Mesodermal cell (in vitro differentiated cells): Measurements from ENCODE around the gene ERCC2.

ENCODE experiments used
- H3K27ac ChIP-seq: 2 replicates; pipeline ENCODE4 v1.7.0; 2013; ENCODE audit warnings: mild to moderate bottlenecking, low read depth, low read length, moderate library complexity; ENCODE audit not compliant: severe bottlenecking
- H3K36me3 ChIP-seq: 2 replicates; pipeline ENCODE4 v1.7.1; 2013; ENCODE audit warnings: mild to moderate bottlenecking, low read length, moderate library complexity; ENCODE audit not compliant: control insufficient read depth, insufficient read depth
- H3K4me1 ChIP-seq: one replicate; pipeline ENCODE4 v1.7.1; 2013; ENCODE audit warnings: mild to moderate bottlenecking, low read length; ENCODE audit not compliant: insufficient read depth, control insufficient read depth, poor library complexity, severe bottlenecking
- H3K4me3 ChIP-seq: 2 replicates; pipeline ENCODE4 v1.7.0; 2013; ENCODE audit warnings: low read length, control low read depth, mild to moderate bottlenecking; ENCODE audit not compliant: insufficient read depth, poor library complexity, severe bottlenecking; ENCODE audit errors: extremely low read depth
- H3K9me3 ChIP-seq: 2 replicates; pipeline ENCODE4 v1.7.1; 2013; ENCODE audit warnings: mild to moderate bottlenecking, low read length, moderate library complexity; ENCODE audit not compliant: control insufficient read depth
- WGBS, 2 experiments: methylation state at CpG; one replicate each; pipeline ENCODE4 v1.1.5; 2013; ENCODE audit warnings: missing lambda C conversion rate in 2 of 2; ENCODE audit not compliant: insufficient coverage in 2 of 2; 5-methylcytosine and 5-hydroxymethylcytosine counted together

ERCC2 gene

DNA sequence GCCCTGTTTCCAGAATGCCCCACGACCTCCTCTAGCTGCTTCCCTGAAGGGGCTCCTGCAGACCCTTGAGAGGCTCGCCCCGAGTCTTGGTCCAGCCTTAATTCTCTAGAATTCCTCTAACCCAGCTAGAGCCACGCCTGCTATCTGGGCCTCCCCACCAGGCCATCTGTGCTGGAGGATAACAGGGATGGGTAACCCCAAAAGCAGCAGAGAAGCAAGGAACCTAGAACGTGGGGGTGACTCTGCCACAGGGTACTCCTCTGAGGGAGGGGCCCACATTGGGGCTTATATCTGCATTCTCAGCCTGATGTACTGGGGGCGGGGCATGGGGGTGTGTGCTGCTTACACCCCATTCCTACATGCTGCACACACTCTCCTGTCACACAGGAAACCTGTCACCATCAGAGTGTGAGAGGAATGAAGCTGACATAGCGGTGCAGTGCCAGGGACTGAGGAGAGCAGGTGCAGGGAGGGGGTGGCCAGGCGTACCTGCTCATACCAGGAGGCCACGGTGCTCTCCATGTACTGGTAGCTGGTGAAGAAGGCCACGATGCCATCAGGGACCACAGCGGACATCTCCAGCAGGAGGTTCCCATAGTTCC is 16.0 kb downstream of the ERCC2 start:
- Histone ChIP-seq H3K4me3 (no peak overlapping the region), H3K27ac (no peak overlapping the region), H3K4me1 (no peaks in the 10 kb centered on the region), H3K9me3 (no peaks in the 10 kb centered on the region), H3K36me3 (peaks cover 83% of the 10 kb centered on the region)
- 95 to 98% methylated on average over 6 to 7 of the region's 11 CpGs for WGBS, 2 experiments

DNA sequence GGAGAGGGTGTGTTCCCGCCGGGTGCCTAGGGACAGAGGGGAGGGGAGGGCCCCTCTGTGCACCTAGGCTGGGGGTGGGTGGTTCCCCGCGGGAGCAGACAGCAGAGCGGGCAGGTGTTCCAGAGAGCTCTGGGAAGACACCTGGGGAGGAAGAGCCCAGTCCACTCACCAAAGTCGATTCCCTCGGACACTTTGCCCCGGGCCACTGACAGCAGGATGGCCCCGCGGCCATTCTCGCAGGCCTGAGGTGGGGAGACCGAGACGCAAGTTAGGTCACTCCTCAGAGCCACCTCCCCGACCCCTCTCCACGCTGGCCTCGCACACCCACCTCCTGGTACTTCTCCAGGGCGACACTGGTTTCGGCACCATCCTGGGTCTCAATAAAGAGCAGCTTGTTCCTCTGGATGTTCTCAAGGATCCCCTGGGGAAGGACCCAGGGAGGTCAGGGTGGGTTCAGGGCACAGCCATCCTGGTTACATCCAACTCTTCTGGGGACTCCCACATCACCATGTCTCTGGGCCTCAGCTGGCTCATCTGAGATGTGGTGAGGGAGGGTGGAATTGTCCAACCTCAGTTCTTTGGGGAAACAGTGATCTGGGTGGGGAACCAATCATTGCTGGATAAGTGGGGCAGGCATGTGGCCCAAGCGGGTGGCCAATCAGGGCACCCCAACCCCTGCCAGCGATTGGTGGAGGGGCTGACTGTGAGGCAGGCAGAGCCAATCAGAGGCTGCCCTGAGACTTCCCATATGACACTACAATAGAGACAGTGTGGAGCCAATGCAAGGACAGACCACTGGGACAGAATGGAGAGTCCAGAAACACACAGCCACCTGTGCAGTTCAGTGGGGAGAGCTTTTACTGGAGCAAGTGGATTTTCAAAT is 17.2 kb downstream of the ERCC2 start:
- Histone ChIP-seq H3K9me3 (no peaks in the 10 kb centered on the region), H3K36me3 (peaks cover 73% of the 10 kb centered on the region), H3K4me3 (no peak overlapping the region), H3K4me1 (no peaks in the 10 kb centered on the region), H3K27ac (no peak overlapping the region)
- 94 to 95% methylated on average over 11 to 19 of the region's 20 CpGs for WGBS, 2 experiments

GRCh38 chr19:45352471-45352870 is 17.9 kb downstream of the ERCC2 start:
- Histone ChIP-seq H3K9me3 (no peaks in the 10 kb centered on the region), H3K27ac (no peak overlapping the region), H3K4me1 (no peaks in the 10 kb centered on the region), H3K4me3 (no peak overlapping the region), H3K36me3 (peaks cover 66% of the 10 kb centered on the region)
- 98 to 99% methylated on average over 9 to 20 of the region's 20 CpGs for WGBS, 2 experiments

DNA sequence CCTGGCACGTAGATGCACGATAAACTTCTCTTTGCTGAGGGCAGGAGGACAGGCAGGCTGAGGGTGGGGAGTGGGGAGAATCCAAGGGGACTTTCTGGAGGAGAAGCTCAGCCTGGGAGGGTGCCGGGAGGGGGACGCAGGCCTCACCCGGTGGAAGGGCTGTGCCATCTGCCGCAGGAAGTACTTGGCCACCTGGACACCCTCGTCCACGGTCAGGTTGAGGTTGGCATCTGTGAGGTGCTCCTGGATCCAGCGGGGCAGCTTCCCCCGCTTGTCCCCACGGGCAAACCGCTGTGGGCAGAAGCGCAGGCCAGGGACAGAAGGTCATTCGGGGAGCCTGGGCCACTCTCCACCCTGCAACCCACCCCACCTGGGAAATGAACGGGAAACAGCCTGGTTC is 18.3 kb downstream of the ERCC2 start:
- H3K27ac ChIP-seq = no peak overlapping the region
- H3K36me3 ChIP-seq = peaks cover 62% of the 10 kb centered on the region
- no peaks in the 10 kb centered on the region for H3K4me1 ChIP-seq
- 88 to 90% methylated on average over 12 to 15 of the region's 15 CpGs for WGBS, 2 experiments
- no peaks in the 10 kb centered on the region for H3K9me3 ChIP-seq
- H3K4me3 ChIP-seq = no peak overlapping the region

- no peak overlapping the region for H3K4me3 ChIP-seq
- H3K9me3 ChIP-seq = no peaks in the 10 kb centered on the region
- 89 to 93% methylated on average over 7 to 13 of the region's 13 CpGs for WGBS, 2 experiments
- no peak overlapping the region for H3K27ac ChIP-seq
- H3K36me3 ChIP-seq = peaks cover 56% of the 10 kb centered on the region
- H3K4me1 ChIP-seq = no peaks in the 10 kb centered on the region
These were observed 18.9 kb downstream of the ERCC2 start for GRCh38 chr19:45351401-45351952.

- Histone ChIP-seq H3K4me3 (no peak overlapping the region), H3K36me3 (peaks cover 47% of the 10 kb centered on the region), H3K9me3 (no peaks in the 10 kb centered on the region), H3K27ac (no peak overlapping the region), H3K4me1 (no peaks in the 10 kb centered on the region)
- 93% methylated on average over 7 to 17 of the region's 17 CpGs for WGBS, 2 experiments
These were observed 19.8 kb downstream of the ERCC2 start for GRCh38 chr19:45350477-45351058.

GRCh38 chr19:45349430-45349941 is 20.9 kb downstream of the ERCC2 start:
- WGBS, 2 experiments = 96 to 97% methylated on average over 15 to 17 of the region's 17 CpGs
- Histone ChIP-seq H3K27ac (no peak overlapping the region), H3K36me3 (peaks cover 38% of the 10 kb centered on the region), H3K4me3 (no peak overlapping the region), H3K4me1 (no peaks in the 10 kb centered on the region), H3K9me3 (no peaks in the 10 kb centered on the region)

DNA sequence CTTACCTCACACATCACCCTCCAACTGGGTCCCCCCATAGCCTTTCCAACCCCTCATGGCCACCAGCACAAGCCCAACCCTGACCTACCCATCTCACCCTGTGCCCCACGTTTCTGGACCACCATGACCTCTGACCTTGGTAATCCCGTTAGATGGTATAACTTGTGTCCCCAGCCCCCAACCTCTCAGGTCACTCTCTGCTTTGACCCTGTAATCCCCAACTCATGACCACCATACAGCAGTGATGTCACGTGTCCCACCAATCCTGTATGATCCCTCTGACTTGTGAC is 21.3 kb downstream of the ERCC2 start:
- Histone ChIP-seq H3K4me3 (no peak overlapping the region), H3K36me3 (peaks cover 34% of the 10 kb centered on the region), H3K4me1 (no peaks in the 10 kb centered on the region), H3K9me3 (no peaks in the 10 kb centered on the region), H3K27ac (no peak overlapping the region)
- WGBS, 2 experiments = 97 to 100% methylated on average over 3 of the region's 3 CpGs

GRCh38 chr19:45348367-45349125 is 21.8 kb downstream of the ERCC2 start:
- 86 to 93% methylated on average over 22 of the region's 23 CpGs for WGBS, 2 experiments
- Histone ChIP-seq H3K27ac (no peak overlapping the region), H3K4me3 (no peak overlapping the region), H3K4me1 (no peaks in the 10 kb centered on the region), H3K36me3 (peaks cover 30% of the 10 kb centered on the region), H3K9me3 (no peaks in the 10 kb centered on the region)

DNA sequence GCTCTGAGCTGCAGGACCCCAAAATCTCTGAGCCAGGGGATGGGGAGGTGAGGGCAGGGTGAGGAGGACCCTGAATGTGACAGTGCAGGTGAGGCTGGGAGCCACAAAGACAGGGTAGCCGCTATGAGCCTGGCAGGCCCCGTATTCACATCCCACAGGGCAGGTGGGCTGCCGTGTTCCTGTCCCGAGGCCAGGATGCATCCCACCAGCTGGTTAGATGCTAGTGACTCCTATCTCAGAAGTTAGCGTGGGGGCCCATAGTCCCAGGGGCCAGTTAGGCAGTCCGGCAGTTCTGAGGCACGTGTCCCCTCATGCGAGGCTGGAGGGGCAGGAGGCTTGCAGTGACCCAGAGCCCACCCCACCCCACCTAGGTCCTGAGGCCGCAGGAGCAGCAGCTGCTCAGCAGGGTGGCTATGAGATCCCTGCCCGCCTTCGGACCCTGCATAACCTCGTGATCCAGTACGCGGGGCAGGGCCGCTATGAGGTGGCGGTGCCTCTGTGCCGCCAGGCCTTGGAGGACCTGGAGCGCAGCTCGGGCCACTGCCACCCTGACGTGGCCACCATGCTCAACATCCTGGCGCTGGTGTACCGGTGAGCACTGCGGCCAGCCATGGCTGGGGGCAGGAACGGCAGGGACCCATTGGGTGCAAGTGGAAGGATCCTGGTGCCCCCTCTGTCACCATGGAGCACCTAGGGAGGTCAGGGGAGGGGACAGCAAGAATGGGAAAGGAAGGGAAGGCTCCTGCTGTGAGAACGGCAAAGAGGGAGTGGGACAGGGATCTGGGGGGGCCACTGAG is 22.6 kb downstream of the ERCC2 start:
- H3K9me3 ChIP-seq = no peaks in the 10 kb centered on the region
- no peak overlapping the region for H3K27ac ChIP-seq
- WGBS, 2 experiments = 89 to 93% methylated on average over 19 to 25 of the region's 25 CpGs
- no peak overlapping the region for H3K4me3 ChIP-seq
- no peaks in the 10 kb centered on the region for H3K4me1 ChIP-seq
- H3K36me3 ChIP-seq = peaks cover 22% of the 10 kb centered on the region
